Loucy (cell line): ENCODE measurements around the gene ZC2HC1B.

Experiments
- H2AFZ ChIP-seq: fragments of 200-600 bp; sonication (generic); 2 replicates; pipeline ENCODE4 v1.6.0; 2016; ENCODE audit warnings: antibody characterized with exemption, mild to moderate bottlenecking, low read length, moderate library complexity
- H3F3A ChIP-seq: fragments of 200-600 bp; 2 replicates; pipeline ENCODE4 v1.6.0; 2016; ENCODE audit warnings: antibody characterized with exemption, low read depth, mild to moderate bottlenecking
- H3K27me3 ChIP-seq: fragments of 200-600 bp; sonication (generic); 2 replicates; pipeline ENCODE4 v1.6.1; 2014; ENCODE audit warnings: low read length, mild to moderate bottlenecking; ENCODE audit not compliant: insufficient read depth, poor library complexity, severe bottlenecking
- H3K36me3 ChIP-seq: fragments of 200-600 bp; sonication (generic); 2 replicates; pipeline ENCODE4 v1.6.1; 2016; ENCODE audit warnings: low read length; ENCODE audit not compliant: insufficient read depth
- H3K4me1 ChIP-seq: fragments of 200-600 bp; sonication (generic); 2 replicates; pipeline ENCODE4 v1.5.1; 2014; ENCODE audit warnings: low read length, mild to moderate bottlenecking; ENCODE audit not compliant: insufficient read depth, poor library complexity, severe bottlenecking
- H3K4me2 ChIP-seq: fragments of 200-600 bp; sonication (generic); 2 replicates; pipeline ENCODE4 v1.6.0; 2014; ENCODE audit warnings: antibody characterized with exemption, low read length, low read depth, mild to moderate bottlenecking; ENCODE audit not compliant: poor library complexity, severe bottlenecking
- H3K4me3 ChIP-seq: fragments of 200-600 bp; sonication (generic); 2 replicates; pipeline ENCODE4 v1.5.1; 2014; ENCODE audit warnings: low read length, mild to moderate bottlenecking, mixed read lengths; ENCODE audit not compliant: poor library complexity, severe bottlenecking
- H3K79me2 ChIP-seq: fragments of 200-600 bp; sonication (generic); 2 replicates; pipeline ENCODE4 v1.6.1; 2014; ENCODE audit warnings: low read length; ENCODE audit not compliant: insufficient read depth
- H3K9ac ChIP-seq: fragments of 200-600 bp; sonication (generic); 2 replicates; pipeline ENCODE4 v1.6.0; 2014; ENCODE audit warnings: mild to moderate bottlenecking, low read depth, low read length, moderate library complexity; ENCODE audit not compliant: poor library complexity, severe bottlenecking
- H3K9me2 ChIP-seq: fragments of 200-600 bp; sonication (generic); replicated peaks from 2 replicates; pipeline ENCODE4 v1.6.1; 2016; ENCODE audit warnings: low read depth, low read length, mixed read lengths
- H3K9me3 ChIP-seq: fragments of 200-600 bp; sonication (generic); 2 replicates; pipeline ENCODE4 v1.6.1; 2014; ENCODE audit warnings: mild to moderate bottlenecking, antibody characterized with exemption, low read length, low read depth; ENCODE audit not compliant: insufficient read depth
- H4K20me1 ChIP-seq: fragments of 200-600 bp; sonication (generic); 2 replicates; pipeline ENCODE4 v1.6.0; 2014; ENCODE audit warnings: antibody characterized with exemption, low read length, mild to moderate bottlenecking; ENCODE audit not compliant: insufficient read depth, poor library complexity, severe bottlenecking
- CTCF ChIP-seq: fragments of 200-600 bp; sonication (generic); conservative IDR thresholded peaks from 2 replicates; pipeline ENCODE4 v1.5.1; 2014; ENCODE audit warnings: mild to moderate bottlenecking, antibody characterized with exemption, low read length
- EZH2phosphoT487 ChIP-seq: fragments of 200-600 bp; IDR thresholded peaks from 2 replicates; pipeline ENCODE4 v1.6.1; 2018; ENCODE audit warnings: antibody characterized with exemption, mild to moderate bottlenecking, moderate library complexity, borderline replicate concordance

Gene ZC2HC1B

GRCh38 chr6:143970456-143971218 lies 106.4 kb downstream of the ZC2HC1B start:
- no peaks in the 10 kb centered on the region for H3K36me3 ChIP-seq
- H3K9ac ChIP-seq: peak overlapping the region; percentile 53
- no peaks in the 10 kb centered on the region for H3K79me2 ChIP-seq
- peaks cover 12% of the 10 kb centered on the region; the same call in 1 of the 2 replicates for H3F3A ChIP-seq
- H2AFZ ChIP-seq: no peak overlapping the region
- no peaks in the 10 kb centered on the region for H3K27me3 ChIP-seq
- peak overlapping the region; percentile 69 for H3K4me2 ChIP-seq
- H3K9me2 ChIP-seq: no peaks in the 10 kb centered on the region
- peak overlapping the region; percentile 21 for H3K4me3 ChIP-seq
- no peaks in the 10 kb centered on the region for H4K20me1 ChIP-seq
- peaks cover 69% of the 10 kb centered on the region for H3K4me1 ChIP-seq
- TF ChIP-seq CTCF (no peak), EZH2phosphoT487 (no peak)
- H3K9me3 ChIP-seq: no peaks in the 10 kb centered on the region

GRCh38 chr6:143971482-143972205 lies 107.4 kb downstream of the ZC2HC1B start:
- TF ChIP-seq EZH2phosphoT487 (no peak), CTCF (no peak)
- H3K79me2 ChIP-seq: no peaks in the 10 kb centered on the region
- no peaks in the 10 kb centered on the region for H3K9me2 ChIP-seq
- H3K27me3 ChIP-seq: no peaks in the 10 kb centered on the region
- H2AFZ ChIP-seq: no peak overlapping the region; the same call in 1 of the 2 replicates
- no peaks in the 10 kb centered on the region for H4K20me1 ChIP-seq
- peaks cover 12% of the 10 kb centered on the region; the same call in 1 of the 2 replicates for H3F3A ChIP-seq
- H3K36me3 ChIP-seq: no peaks in the 10 kb centered on the region
- H3K4me2 ChIP-seq: peak overlapping the region; percentile 69
- H3K4me1 ChIP-seq: peaks cover 70% of the 10 kb centered on the region
- H3K4me3 ChIP-seq: no peak overlapping the region
- H3K9ac ChIP-seq: peak overlapping the region; percentile 46
- H3K9me3 ChIP-seq: no peaks in the 10 kb centered on the region

- H3K4me2 ChIP-seq: no peak overlapping the region
- no peak overlapping the region for H2AFZ ChIP-seq
- H3K9ac ChIP-seq: no peak overlapping the region
- H3K27me3 ChIP-seq: no peaks in the 10 kb centered on the region
- no peak overlapping the region for H3K4me3 ChIP-seq
- no peaks in the 10 kb centered on the region for H3K79me2 ChIP-seq
- peaks cover 58% of the 10 kb centered on the region for H3K4me1 ChIP-seq
- no peaks in the 10 kb centered on the region for H3K9me3 ChIP-seq
- peaks cover 8% of the 10 kb centered on the region; the same call in 1 of the 2 replicates for H3F3A ChIP-seq
- H3K36me3 ChIP-seq: no peaks in the 10 kb centered on the region
- no peaks in the 10 kb centered on the region for H4K20me1 ChIP-seq
- TF ChIP-seq CTCF (no peak), EZH2phosphoT487 (no peak)
- H3K9me2 ChIP-seq: no peaks in the 10 kb centered on the region
Measured at GRCh38 chr6:143973097-143973966, 109.1 kb downstream of the ZC2HC1B start.
